ENCODE results near the gene EXOC4. TPM values are rescaled to one million over a fixed set of nuclear protein-coding genes. Genes with fewer than 3 reads are reported as not detected.

Gene EXOC4
- total and polyA plus RNA-seq, 2 of the 8 experiments (the other 6 are each of a cell fraction or from before 2014, with no cell fraction given), result 27.0 to 67.3 TPM

- Histone ChIP-seq H2AK5ac (ENCODE audit: low read depth, low read length) (no peak overlapping the region), H3K79me2 (ENCODE audit: control insufficient read depth in 1 of 2, insufficient read depth in 2 of 2, low read length in 2 of 2) (no peaks in the 10 kb centered on the region), H3K9me3 (ENCODE audit: insufficient read depth in 2 of 2, low read depth in 1 of 2, low read length in 1 of 2) (no peaks in the 10 kb centered on the region), H3K18ac (ENCODE audit: extremely low read depth, low read length) (no peak overlapping the region), H3K4me2 (ENCODE audit: insufficient read depth in 1 of 2, low read depth in 2 of 2, low read length in 2 of 2) (no peak overlapping the region), H2BK120ac (replicated peaks; ENCODE audit: low read depth, low read length) (no peak overlapping the region), H3K79me1 (ENCODE audit: low read depth, low read length) (no peaks in the 10 kb centered on the region), H4K5ac (ENCODE audit: insufficient read length, low read depth, low read length) (no peak overlapping the region), H3K4ac (replicated peaks; ENCODE audit: insufficient read length, low read depth, low read length) (no peak overlapping the region), H2BK20ac (ENCODE audit: low read length) (no peak overlapping the region), H3K27me3 (replicated peaks in 1 of 4; ENCODE audit: control insufficient read depth in 3 of 4, extremely low read depth in 1 of 4, insufficient read depth in 3 of 4, low read length in 3 of 4) (no peaks in the 10 kb centered on the region), H3K27ac (ENCODE audit: low read depth, low read length) (no peak overlapping the region), H3K36me3 (ENCODE audit: control insufficient read depth in 2 of 4, insufficient read depth in 4 of 4, low read length in 3 of 4) (no peaks in the 10 kb centered on the region), H3K14ac (ENCODE audit: insufficient read length) (no peak overlapping the region), H3K23me2 (ENCODE audit: low read depth, low read length) (no peaks in the 10 kb centered on the region), H4K8ac (ENCODE audit: extremely low read depth, insufficient read depth, low read length) (no peak overlapping the region), H2BK15ac (ENCODE audit: low read length) (no peak overlapping the region), H4K20me1 (replicated peaks in 1 of 2; ENCODE audit: control insufficient read depth in 1 of 2, insufficient read depth in 2 of 2, low read length in 2 of 2) (no peaks in the 10 kb centered on the region), H3K23ac (ENCODE audit: insufficient read length) (no peak overlapping the region), H4K91ac (replicated peaks; ENCODE audit: insufficient read length, low read length) (no peak overlapping the region), H3K4me3 (ENCODE audit: extremely low read depth in 1 of 4, insufficient read depth in 2 of 4, low read depth in 3 of 4, low read length in 4 of 4) (no peak overlapping the region), H3K4me1 (replicated peaks in 1 of 4; ENCODE audit: control insufficient read depth in 3 of 4, insufficient read depth in 4 of 4, low read length in 3 of 4) (no peaks in the 10 kb centered on the region), H2AFZ (ENCODE audit: low read length) (no peak overlapping the region), H2BK5ac (ENCODE audit: low read depth, low read length) (no peak overlapping the region), H2BK12ac (ENCODE audit: low read depth, low read length) (no peak overlapping the region), H3K56ac (replicated peaks; ENCODE audit: insufficient read length, low read depth, low read length) (no peak overlapping the region), H3K9ac (replicated peaks in 1 of 4; ENCODE audit: extremely low read depth in 1 of 4, low read depth in 3 of 4, low read length in 3 of 4) (no peak overlapping the region)
- no peak for FAIRE-seq
- no peak for DNase-seq (ENCODE audit: low read depth in 1 of 2, low spot score in 2 of 2)
- POLR2A ChIA-PET (ENCODE audit: partially characterized antibody), result no interaction called here
- CTCF ChIA-PET (ENCODE audit: partially characterized antibody), result interaction anchor here (1.2 kb wide), 1 partner anchor 13 kb away, joined by 3 read pairs; no protein-coding TSS in a partner anchor
- WGBS, 2 experiments (ENCODE audit: extremely low coverage in 1 of 2, insufficient coverage in 1 of 2, insufficient read length in 1 of 2, insufficient replicate concordance in 2 of 2, low coverage in 1 of 2, low lambda C conversion rate in 2 of 2, missing lambda C conversion rate in 1 of 2), result 90% methylated on average over 4 of the region's 4 CpGs; no CpG with 5 or more reads in 1 of the 2 experiments
- TF ChIP-seq SAP30 (IDR thresholded peaks at IDR 0.05; ENCODE audit: insufficient read depth, insufficient replicate concordance, low read length) (no peak), SRF (IDR thresholded peaks at IDR 0.05; ENCODE audit: low read depth, low read length) (no peak), RFX5 (IDR thresholded peaks at IDR 0.05; ENCODE audit: borderline replicate concordance, low read depth, low read length) (no peak), TAF1 (IDR thresholded peaks at IDR 0.05; ENCODE audit: low read depth, low read length) (no peak), NANOG (IDR thresholded peaks at IDR 0.05; ENCODE audit: insufficient read depth, low read depth, low read length, poor library complexity, severe bottlenecking) (no peak), CEBPB (IDR thresholded peaks at IDR 0.05; ENCODE audit: low read depth, low read length) (no peak), CHD2 (IDR thresholded peaks at IDR 0.05; ENCODE audit: low read length) (no peak), EGR1 (IDR thresholded peaks at IDR 0.05; ENCODE audit: borderline replicate concordance, low read depth, low read length) (no peak), ZNF274 (IDR thresholded peaks at IDR 0.05; ENCODE audit: borderline replicate concordance, extremely low read depth, low read length) (no peak), TEAD4 (IDR thresholded peaks at IDR 0.05; ENCODE audit: low read depth, low read length) (no peak), HDAC2 (IDR thresholded peaks at IDR 0.05; ENCODE audit: borderline replicate concordance in 1 of 2, low read depth in 2 of 2, low read length in 2 of 2) (no peak), YY1 (IDR thresholded peaks at IDR 0.05; ENCODE audit: low read depth, low read length) (no peak), ATF2 (IDR thresholded peaks at IDR 0.05; ENCODE audit: low read length) (no peak)
These were observed 401.7 kb downstream of the EXOC4 start for GRCh38 chr7:133654547-133654946.
